ENCODE data around the gene COA8. TPM values are rescaled to one million over a fixed set of nuclear protein-coding genes. Genes with fewer than 3 reads are reported as not detected.
"Not testable (repeated sequence)": the region's sequence is repeated elsewhere in the genome, so short reads cannot be mapped to it uniquely, and the experiment has no call there.

The COA8 gene
- total RNA-seq, 2 experiments from 2014 or later: 29.1 to 33.5 TPM

- H3K36me3 Mint-ChIP-seq: no peaks in the 10 kb centered on the region
- peaks cover 7% of the 10 kb centered on the region for H3K4me1 Mint-ChIP-seq
- DNase-seq (no peak), ATAC-seq (no peak)
- no peak overlapping the region for H3K27ac Mint-ChIP-seq
- H3K27me3 Mint-ChIP-seq: peaks cover 6% of the 10 kb centered on the region
- no peak overlapping the region for H3K4me3 Mint-ChIP-seq
- CTCF ChIA-PET: no interaction called here
- no peaks in the 10 kb centered on the region for H3K9me3 Mint-ChIP-seq (ENCODE audit: low read depth)
These were observed 37.7 kb downstream of the COA8 start for GRCh38 chr14:103600503-103600902.

GRCh38 chr14:103604620-103605019 is 41.9 kb downstream of the COA8 start:
- Mint-ChIP-seq H3K27ac (no peak overlapping the region), H3K9me3 (ENCODE audit: low read depth) (no peaks in the 10 kb centered on the region), H3K4me3 (no peak overlapping the region), H3K36me3 (peaks cover 2% of the 10 kb centered on the region), H3K27me3 (peaks cover 42% of the 10 kb centered on the region), H3K4me1 (peaks cover 24% of the 10 kb centered on the region)
- ATAC-seq: no peak
- no peak for DNase-seq
- CTCF ChIA-PET: no interaction called here

GRCh38 chr14:103606963-103607668 is 44.4 kb downstream of the COA8 start:
- Mint-ChIP-seq H3K36me3 (peaks cover 7% of the 10 kb centered on the region), H3K4me3 (peak overlapping the region; percentile 50), H3K4me1 (peaks cover 24% of the 10 kb centered on the region), H3K9me3 (ENCODE audit: low read depth) (peaks cover 5% of the 10 kb centered on the region), H3K27ac (peak overlapping the region; percentile 76), H3K27me3 (peaks cover 42% of the 10 kb centered on the region)
- CTCF ChIA-PET: interaction anchor here (0.5 to 0.8 kb wide), 3 partner anchors 12 to 59 kb away, joined by 3 to 4 read pairs (median 3); no protein-coding TSS in a partner anchor
- peak; percentile 89 for DNase-seq
- ATAC-seq: peak; percentile 84

GRCh38 chr14:103607822-103608221 is 45.1 kb downstream of the COA8 start:
- Mint-ChIP-seq H3K27me3 (peaks cover 42% of the 10 kb centered on the region), H3K27ac (peak overlapping the region; percentile 76), H3K36me3 (peaks cover 7% of the 10 kb centered on the region), H3K9me3 (ENCODE audit: low read depth) (peaks cover 5% of the 10 kb centered on the region), H3K4me3 (no peak overlapping the region), H3K4me1 (peaks cover 24% of the 10 kb centered on the region)
- ATAC-seq: no peak
- CTCF ChIA-PET: no interaction called here
- no peak for DNase-seq

- Mint-ChIP-seq H3K4me1 (peaks cover 24% of the 10 kb centered on the region), H3K27me3 (peaks cover 42% of the 10 kb centered on the region)
- H3K9me3 Mint-ChIP-seq (ENCODE audit: low read depth); H3K27ac Mint-ChIP-seq; ATAC-seq; CTCF ChIA-PET; H3K4me3 Mint-ChIP-seq; H3K36me3 Mint-ChIP-seq; DNase-seq: not testable (repeated sequence)
These were observed 46.3 kb downstream of the COA8 start for GRCh38 chr14:103609081-103609480.

GRCh38 chr14:103611215-103611614 is 48.5 kb downstream of the COA8 start:
- no peak for ATAC-seq
- H3K4me1 Mint-ChIP-seq: peaks cover 16% of the 10 kb centered on the region
- H3K4me3 Mint-ChIP-seq: no peak overlapping the region
- peaks cover 7% of the 10 kb centered on the region for H3K36me3 Mint-ChIP-seq
- H3K27me3 Mint-ChIP-seq: peaks cover 29% of the 10 kb centered on the region
- peaks cover 5% of the 10 kb centered on the region for H3K9me3 Mint-ChIP-seq (ENCODE audit: low read depth)
- CTCF ChIA-PET: no interaction called here
- no peak for DNase-seq
- no peak overlapping the region for H3K27ac Mint-ChIP-seq

- H3K27me3 Mint-ChIP-seq: peaks cover 9% of the 10 kb centered on the region
- H3K27ac Mint-ChIP-seq: no peak overlapping the region
- no peak overlapping the region for H3K4me3 Mint-ChIP-seq
- no peaks in the 10 kb centered on the region for H3K4me1 Mint-ChIP-seq
- ATAC-seq (no peak), DNase-seq (no peak)
- peaks cover 7% of the 10 kb centered on the region for H3K36me3 Mint-ChIP-seq
- H3K9me3 Mint-ChIP-seq (ENCODE audit: low read depth): peaks cover 5% of the 10 kb centered on the region
- CTCF ChIA-PET: interaction anchor here (0.7 to 1.8 kb wide), 3 partner anchors 15 to 297 kb away, joined by 3 to 5 read pairs (median 3); partner anchors contain the start of genes KLC1, XRCC3 and ZFYVE21
These were observed 50.8 kb downstream of the COA8 start for GRCh38 chr14:103613517-103613916.

- Mint-ChIP-seq H3K4me3 (no peak overlapping the region), H3K9me3 (ENCODE audit: low read depth) (no peaks in the 10 kb centered on the region), H3K4me1 (no peaks in the 10 kb centered on the region), H3K27ac (no peak overlapping the region), H3K36me3 (no peaks in the 10 kb centered on the region), H3K27me3 (peaks cover 6% of the 10 kb centered on the region)
- ATAC-seq: no peak
- DNase-seq: no peak
- CTCF ChIA-PET: no interaction called here
These were observed 54.0 kb downstream of the COA8 start for GRCh38 chr14:103616635-103617300.

- ATAC-seq: no peak
- Mint-ChIP-seq H3K4me3 (no peak overlapping the region), H3K4me1 (peaks cover 8% of the 10 kb centered on the region), H3K9me3 (ENCODE audit: low read depth) (no peaks in the 10 kb centered on the region), H3K36me3 (no peaks in the 10 kb centered on the region), H3K27me3 (peaks cover 8% of the 10 kb centered on the region), H3K27ac (no peak overlapping the region)
- CTCF ChIA-PET: interaction anchor here (0.8 to 1.3 kb wide), 3 partner anchors 12 to 98 kb away, joined by 3 to 4 read pairs (median 3); no protein-coding TSS in a partner anchor
- no peak for DNase-seq
These were observed 56.3 kb downstream of the COA8 start for GRCh38 chr14:103619057-103619456.

- Mint-ChIP-seq H3K27me3 (peaks cover 8% of the 10 kb centered on the region), H3K9me3 (ENCODE audit: low read depth) (no peaks in the 10 kb centered on the region), H3K4me1 (peaks cover 26% of the 10 kb centered on the region), H3K36me3 (no peaks in the 10 kb centered on the region), H3K4me3 (no peak overlapping the region), H3K27ac (no peak overlapping the region)
- ATAC-seq (no peak), DNase-seq (no peak)
- CTCF ChIA-PET: no interaction called here
These were observed 59.1 kb downstream of the COA8 start for GRCh38 chr14:103621860-103622259.

- Mint-ChIP-seq H3K9me3 (ENCODE audit: low read depth) (no peaks in the 10 kb centered on the region), H3K27ac (no peak overlapping the region), H3K27me3 (peaks cover 8% of the 10 kb centered on the region), H3K4me1 (peaks cover 32% of the 10 kb centered on the region), H3K4me3 (no peak overlapping the region), H3K36me3 (no peaks in the 10 kb centered on the region)
- DNase-seq: no peak
- CTCF ChIA-PET: no interaction called here
- no peak for ATAC-seq
These were observed 60.5 kb downstream of the COA8 start for GRCh38 chr14:103623308-103623707.

- DNase-seq (no peak), ATAC-seq (no peak)
- Mint-ChIP-seq H3K4me1 (peaks cover 32% of the 10 kb centered on the region), H3K27me3 (peaks cover 8% of the 10 kb centered on the region), H3K36me3 (no peaks in the 10 kb centered on the region), H3K27ac (no peak overlapping the region), H3K9me3 (ENCODE audit: low read depth) (no peaks in the 10 kb centered on the region), H3K4me3 (no peak overlapping the region)
- CTCF ChIA-PET: no interaction called here
These were observed 61.2 kb downstream of the COA8 start for GRCh38 chr14:103623883-103624482.

GRCh38 chr14:103624860-103625259 is 62.1 kb downstream of the COA8 start:
- Mint-ChIP-seq H3K4me1 (peaks cover 32% of the 10 kb centered on the region), H3K27me3 (peaks cover 8% of the 10 kb centered on the region), H3K9me3 (ENCODE audit: low read depth) (no peaks in the 10 kb centered on the region), H3K27ac (peak overlapping the region; percentile 79), H3K36me3 (no peaks in the 10 kb centered on the region), H3K4me3 (peak overlapping the region; percentile 47)
- no peak for DNase-seq
- no peak for ATAC-seq
- CTCF ChIA-PET: no interaction called here

Measured in activated CD8-positive, alpha-beta memory T cell treated with anti-CD3 and anti-CD28 coated beads, Interleukin-2, amount 10 ng/mL, durations not matched to agents 7 days and 5 days (primary cell).